ENCODE data around the gene DOCK7.

DOCK7 gene

GRCh38 chr1:62415687-62416086 is 272.5 kb downstream of the DOCK7 start:
- DNase-seq (ENCODE audit: low spot score), result no peak

- peak; percentile 49 for DNase-seq (ENCODE audit: low spot score)
These were observed 280.7 kb downstream of the DOCK7 start for GRCh38 chr1:62407398-62408009.

- no peak for DNase-seq (ENCODE audit: low spot score)
These were observed 281.6 kb downstream of the DOCK7 start for GRCh38 chr1:62406576-62406975.

- no peak for DNase-seq (ENCODE audit: low spot score)
These were observed 282.9 kb downstream of the DOCK7 start for GRCh38 chr1:62405247-62405646.

All from SW480 (cell line).